ENCODE data around the gene MGAM2. TPM values are rescaled to one million over a fixed set of nuclear protein-coding genes. Genes with fewer than 3 reads are reported as not detected.

Gene MGAM2
- total and polyA plus RNA-seq, 10 of the 15 experiments (the other 5 are each of a cell fraction or from before 2014, with no cell fraction given) = 0.01 to 0.16 (median 0.03) TPM; not detected in 6

DNA sequence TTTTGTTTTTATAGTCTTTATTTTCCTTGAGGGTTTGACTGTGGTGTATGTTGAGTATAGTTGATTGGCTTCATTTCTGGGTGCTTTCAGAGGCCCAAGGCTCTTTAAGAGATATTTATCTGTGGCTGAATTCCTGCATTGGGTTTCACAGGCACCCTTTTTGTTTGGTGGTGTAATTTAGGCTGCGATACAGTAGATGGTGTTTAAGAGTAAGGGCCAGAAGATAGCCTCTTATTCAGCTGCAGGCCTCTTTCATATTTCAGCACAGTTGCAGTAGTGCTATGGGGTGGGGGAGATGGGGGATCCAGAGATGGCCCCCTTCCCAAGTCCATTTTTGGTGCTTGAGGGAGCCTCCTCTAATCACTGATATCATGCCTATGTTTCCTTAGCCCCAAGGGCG, 69.7 kb downstream of the MGAM2 start:
- Histone ChIP-seq H3K4me2 (ENCODE audit: control insufficient read depth, insufficient read depth) (no peak overlapping the region), H3K36me3 (ENCODE audit: control insufficient read depth in 2 of 2, insufficient read depth in 2 of 2, low read length in 1 of 2) (no peaks in the 10 kb centered on the region), H3K9me3 (replicated peaks; ENCODE audit: control insufficient read depth, insufficient read depth, low read length) (no peaks in the 10 kb centered on the region), H3K9ac (ENCODE audit: control insufficient read depth, insufficient read depth, low read length) (no peak overlapping the region), H3K27ac (ENCODE audit: control insufficient read depth, insufficient read depth) (no peak overlapping the region), H3K79me2 (ENCODE audit: control insufficient read depth, insufficient read depth, low read length) (no peaks in the 10 kb centered on the region), H3K27me3 (replicated peaks in 1 of 2; ENCODE audit: control insufficient read depth in 2 of 2, insufficient read depth in 2 of 2, low read length in 1 of 2) (no peaks in the 10 kb centered on the region; a peak in 1 of 4 replicates), H3K4me1 (ENCODE audit: control insufficient read depth, insufficient read depth, low read length) (no peaks in the 10 kb centered on the region), H2AFZ (ENCODE audit: control insufficient read depth, low read depth, low read length) (no peak overlapping the region), H4K20me1 (ENCODE audit: control insufficient read depth, insufficient read depth) (no peaks in the 10 kb centered on the region), H3K4me3 (no peak overlapping the region)
- no peak for FAIRE-seq
- TF ChIP-seq ZNF622 (IDR thresholded peaks at IDR 0.05) = no peak
- TF ChIP-seq ESRRA (IDR thresholded peaks at IDR 0.05; ENCODE audit: low read length) = no peak
- no peak for TF ChIP-seq MEF2A (IDR thresholded peaks at IDR 0.05; ENCODE audit: insufficient read depth, low read depth, low read length)
- TF ChIP-seq, protein P1, sequence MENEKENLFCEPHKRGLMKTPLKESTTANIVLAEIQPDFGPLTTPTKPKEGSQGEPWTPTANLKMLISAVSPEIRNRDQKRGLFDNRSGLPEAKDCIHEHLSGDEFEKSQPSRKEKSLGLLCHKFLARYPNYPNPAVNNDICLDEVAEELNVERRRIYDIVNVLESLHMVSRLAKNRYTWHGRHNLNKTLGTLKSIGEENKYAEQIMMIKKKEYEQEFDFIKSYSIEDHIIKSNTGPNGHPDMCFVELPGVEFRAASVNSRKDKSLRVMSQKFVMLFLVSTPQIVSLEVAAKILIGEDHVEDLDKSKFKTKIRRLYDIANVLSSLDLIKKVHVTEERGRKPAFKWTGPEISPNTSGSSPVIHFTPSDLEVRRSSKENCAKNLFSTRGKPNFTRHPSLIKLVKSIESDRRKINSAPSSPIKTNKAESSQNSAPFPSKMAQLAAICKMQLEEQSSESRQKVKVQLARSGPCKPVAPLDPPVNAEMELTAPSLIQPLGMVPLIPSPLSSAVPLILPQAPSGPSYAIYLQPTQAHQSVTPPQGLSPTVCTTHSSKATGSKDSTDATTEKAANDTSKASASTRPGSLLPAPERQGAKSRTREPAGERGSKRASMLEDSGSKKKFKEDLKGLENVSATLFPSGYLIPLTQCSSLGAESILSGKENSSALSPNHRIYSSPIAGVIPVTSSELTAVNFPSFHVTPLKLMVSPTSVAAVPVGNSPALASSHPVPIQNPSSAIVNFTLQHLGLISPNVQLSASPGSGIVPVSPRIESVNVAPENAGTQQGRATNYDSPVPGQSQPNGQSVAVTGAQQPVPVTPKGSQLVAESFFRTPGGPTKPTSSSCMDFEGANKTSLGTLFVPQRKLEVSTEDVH (IDR thresholded peaks at IDR 0.05; ENCODE audit: low read depth, partially characterized antibody) = no peak
- TF ChIP-seq, protein P2, sequence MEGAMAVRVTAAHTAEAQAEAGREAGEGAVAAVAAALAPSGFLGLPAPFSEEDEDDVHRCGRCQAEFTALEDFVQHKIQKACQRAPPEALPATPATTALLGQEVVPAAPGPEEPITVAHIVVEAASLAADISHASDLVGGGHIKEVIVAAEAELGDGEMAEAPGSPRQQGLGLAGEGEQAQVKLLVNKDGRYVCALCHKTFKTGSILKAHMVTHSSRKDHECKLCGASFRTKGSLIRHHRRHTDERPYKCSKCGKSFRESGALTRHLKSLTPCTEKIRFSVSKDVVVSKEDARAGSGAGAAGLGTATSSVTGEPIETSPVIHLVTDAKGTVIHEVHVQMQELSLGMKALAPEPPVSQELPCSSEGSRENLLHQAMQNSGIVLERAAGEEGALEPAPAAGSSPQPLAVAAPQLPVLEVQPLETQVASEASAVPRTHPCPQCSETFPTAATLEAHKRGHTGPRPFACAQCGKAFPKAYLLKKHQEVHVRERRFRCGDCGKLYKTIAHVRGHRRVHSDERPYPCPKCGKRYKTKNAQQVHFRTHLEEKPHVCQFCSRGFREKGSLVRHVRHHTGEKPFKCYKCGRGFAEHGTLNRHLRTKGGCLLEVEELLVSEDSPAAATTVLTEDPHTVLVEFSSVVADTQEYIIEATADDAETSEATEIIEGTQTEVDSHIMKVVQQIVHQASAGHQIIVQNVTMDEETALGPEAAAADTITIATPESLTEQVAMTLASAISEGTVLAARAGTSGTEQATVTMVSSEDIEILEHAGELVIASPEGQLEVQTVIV (IDR thresholded peaks at IDR 0.05; ENCODE audit: borderline replicate concordance, partially characterized antibody) = no peak
- TF ChIP-seq JUND (IDR thresholded peaks at IDR 0.05; ENCODE audit: low read depth, low read length) = no peak
- TF ChIP-seq, protein P3, sequence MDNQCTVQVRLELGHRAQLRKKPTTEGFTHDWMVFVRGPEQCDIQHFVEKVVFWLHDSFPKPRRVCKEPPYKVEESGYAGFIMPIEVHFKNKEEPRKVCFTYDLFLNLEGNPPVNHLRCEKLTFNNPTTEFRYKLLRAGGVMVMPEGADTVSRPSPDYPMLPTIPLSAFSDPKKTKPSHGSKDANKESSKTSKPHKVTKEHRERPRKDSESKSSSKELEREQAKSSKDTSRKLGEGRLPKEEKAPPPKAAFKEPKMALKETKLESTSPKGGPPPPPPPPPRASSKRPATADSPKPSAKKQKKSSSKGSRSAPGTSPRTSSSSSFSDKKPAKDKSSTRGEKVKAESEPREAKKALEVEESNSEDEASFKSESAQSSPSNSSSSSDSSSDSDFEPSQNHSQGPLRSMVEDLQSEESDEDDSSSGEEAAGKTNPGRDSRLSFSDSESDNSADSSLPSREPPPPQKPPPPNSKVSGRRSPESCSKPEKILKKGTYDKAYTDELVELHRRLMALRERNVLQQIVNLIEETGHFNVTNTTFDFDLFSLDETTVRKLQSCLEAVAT (IDR thresholded peaks at IDR 0.05) = no peak
- TF ChIP-seq SMC3 (IDR thresholded peaks at IDR 0.05; ENCODE audit: borderline replicate concordance, low read length) = no peak
- no peak for TF ChIP-seq SUPT20H (IDR thresholded peaks at IDR 0.05; ENCODE audit: borderline replicate concordance, control insufficient read depth, low read depth, low read length)
- no peak for TF ChIP-seq JUNB (IDR thresholded peaks at IDR 0.05)
- no peak for TF ChIP-seq RB1 (IDR thresholded peaks at IDR 0.05; ENCODE audit: borderline replicate concordance)
- TF ChIP-seq, protein P4, sequence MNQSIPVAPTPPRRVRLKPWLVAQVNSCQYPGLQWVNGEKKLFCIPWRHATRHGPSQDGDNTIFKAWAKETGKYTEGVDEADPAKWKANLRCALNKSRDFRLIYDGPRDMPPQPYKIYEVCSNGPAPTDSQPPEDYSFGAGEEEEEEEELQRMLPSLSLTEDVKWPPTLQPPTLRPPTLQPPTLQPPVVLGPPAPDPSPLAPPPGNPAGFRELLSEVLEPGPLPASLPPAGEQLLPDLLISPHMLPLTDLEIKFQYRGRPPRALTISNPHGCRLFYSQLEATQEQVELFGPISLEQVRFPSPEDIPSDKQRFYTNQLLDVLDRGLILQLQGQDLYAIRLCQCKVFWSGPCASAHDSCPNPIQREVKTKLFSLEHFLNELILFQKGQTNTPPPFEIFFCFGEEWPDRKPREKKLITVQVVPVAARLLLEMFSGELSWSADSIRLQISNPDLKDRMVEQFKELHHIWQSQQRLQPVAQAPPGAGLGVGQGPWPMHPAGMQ (IDR thresholded peaks at IDR 0.05; ENCODE audit: borderline replicate concordance) = no peak
- WGBS (ENCODE audit: insufficient coverage, insufficient replicate concordance, low lambda C conversion rate, missing lambda C conversion rate) = 19% methylated on average over 2 of the region's 2 CpGs
- no peak for ATAC-seq
- intact Hi-C loops (cut with micrococcal nuclease; ENCODE audit: unreplicated experiment) = no loop called here
- DNase-seq (ENCODE audit: low read depth, low spot score) = no peak
- ChIA-PET POLR2A (no interaction called here), SMC1A (ENCODE audit: uncharacterized antibody, unreplicated experiment) (no interaction called here), RAD21 (ENCODE audit: unreplicated experiment) (no interaction called here), CTCF (interaction anchor here (0.7 kb wide), 1 partner anchor 11 kb away, joined by 4 read pairs; no protein-coding TSS in a partner anchor)
- no TSS peak for BruUV-seq (replicated peaks)
- in situ Hi-C loops (cut with MboI) = no loop called here
